Nucleus accumbens (tissue), 56 donors: ENCODE results near the gene GALNTL6.
A peak's percentile ranks its signal among the peaks of the same experiment; 100 is the strongest.

Experiments used
- DNase-seq, 56 donors: peaks; one replicate each; lab custom pipeline; 2025; lab: John Stamatoyannopoulos, UW

The GALNTL6 gene

DNA sequence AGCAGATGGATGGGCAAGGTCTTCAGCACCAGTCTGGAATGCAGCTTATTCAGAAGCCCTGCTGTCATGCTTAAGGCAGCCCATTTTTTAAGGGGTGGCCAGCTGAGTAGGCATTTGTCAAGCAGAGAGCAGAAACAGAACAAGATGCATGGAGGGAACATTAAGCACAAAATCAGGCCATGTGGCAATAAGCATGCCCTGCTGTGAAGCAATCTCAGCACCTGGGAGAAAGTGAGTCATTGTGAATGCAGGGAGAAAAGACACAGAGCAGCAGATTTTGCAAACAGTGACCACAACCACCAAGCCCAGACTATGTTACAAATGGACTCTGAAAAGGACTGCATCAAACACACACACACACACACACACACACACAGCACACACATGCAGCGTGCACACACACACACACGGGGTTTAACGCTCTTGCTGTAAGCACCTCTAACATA lies 1261.3 kb downstream of the GALNTL6 start:
- peak in 1 of 56 donors; percentile 2 for DNase-seq

DNA sequence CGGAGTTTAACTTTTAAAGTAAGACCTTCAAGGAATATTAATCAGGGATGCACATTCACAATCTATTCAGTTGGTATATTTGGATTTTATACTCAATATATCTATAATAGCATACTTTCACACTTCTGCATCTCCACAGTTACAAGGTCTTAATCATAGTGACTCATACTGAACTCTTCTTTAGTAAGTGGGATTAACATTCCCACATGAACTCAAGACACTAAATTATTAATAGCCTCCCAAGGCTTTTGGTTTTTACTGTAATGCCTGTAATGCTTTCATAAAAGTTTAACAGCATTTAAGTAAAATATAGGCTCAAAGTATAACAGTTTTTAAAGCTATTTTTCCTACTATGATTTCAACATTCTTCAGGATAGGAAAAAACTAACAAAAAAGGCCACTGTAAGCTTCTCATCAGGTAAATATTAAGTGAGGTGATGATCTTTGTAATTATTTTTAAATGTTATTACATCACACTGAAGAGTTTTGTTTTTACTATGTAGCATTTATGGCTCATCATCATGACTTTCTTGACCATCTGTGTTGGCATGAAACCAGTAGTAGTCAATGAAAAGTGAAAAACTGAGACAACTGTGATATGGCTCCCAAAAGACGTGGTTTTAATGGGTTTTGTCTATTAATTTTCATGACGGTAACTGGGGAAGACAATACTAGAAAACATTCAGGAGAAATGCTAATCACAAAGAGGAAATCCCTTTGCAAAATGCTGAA lies 1263.9 kb downstream of the GALNTL6 start:
- DNase-seq, result no peak

DNA sequence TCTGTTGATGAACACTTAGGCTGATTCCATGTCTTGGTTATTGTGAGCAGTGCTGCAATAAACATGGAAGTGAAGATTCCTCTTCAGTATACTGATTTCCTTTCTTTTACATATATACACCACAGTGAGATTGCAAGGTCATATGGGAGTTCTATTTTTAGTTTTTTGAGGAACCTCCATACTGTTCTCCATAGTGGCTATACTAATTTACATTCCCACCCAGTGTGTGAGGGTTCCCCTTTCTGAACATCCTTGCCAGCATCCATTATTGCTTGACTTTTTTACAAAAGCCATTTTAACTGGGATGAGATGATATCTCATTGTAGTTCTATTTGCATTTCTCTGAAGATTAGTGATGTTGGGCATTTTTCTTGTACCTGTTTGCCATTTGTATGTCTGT lies 1274.9 kb downstream of the GALNTL6 start:
- DNase-seq, result no peak
